SK-N-DZ (cell line): ENCODE data around the gene ARHGDIA.

Experiments used
- DNase-seq: peaks from one replicate; pipeline ENCODE4 v3.0.0-alpha.2; 2015; ENCODE audit warnings: low spot score

Gene ARHGDIA

DNA sequence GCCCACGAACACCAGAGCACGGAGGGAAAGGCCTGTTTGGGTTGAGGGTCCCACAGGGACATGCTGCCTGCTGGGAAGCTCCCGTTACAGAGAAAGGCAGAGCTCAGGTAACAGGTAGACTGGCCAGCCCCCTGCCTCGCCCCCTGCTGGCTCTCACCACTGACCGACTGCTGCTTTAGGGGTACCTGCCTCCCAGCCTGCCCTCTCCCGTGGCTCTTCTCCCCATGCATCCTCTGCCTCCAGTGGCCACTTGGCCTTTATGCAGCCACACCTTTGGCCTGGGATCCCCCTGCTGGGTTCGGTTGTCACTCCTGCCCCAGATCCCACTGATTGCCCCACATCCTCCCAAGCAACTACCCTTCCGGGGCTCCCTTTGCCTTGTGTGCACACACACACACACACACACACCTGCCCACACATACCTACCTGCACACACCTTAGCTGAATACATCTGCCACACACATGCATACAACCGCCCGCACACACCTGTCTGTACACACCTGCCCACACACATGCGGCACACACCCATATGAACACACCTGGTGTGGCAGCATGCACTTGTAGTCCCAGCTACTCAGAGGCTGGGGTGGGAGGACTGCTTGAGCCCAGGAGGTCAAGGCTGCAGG, 45.2 kb downstream of the ARHGDIA start:
- no peak for DNase-seq

DNA sequence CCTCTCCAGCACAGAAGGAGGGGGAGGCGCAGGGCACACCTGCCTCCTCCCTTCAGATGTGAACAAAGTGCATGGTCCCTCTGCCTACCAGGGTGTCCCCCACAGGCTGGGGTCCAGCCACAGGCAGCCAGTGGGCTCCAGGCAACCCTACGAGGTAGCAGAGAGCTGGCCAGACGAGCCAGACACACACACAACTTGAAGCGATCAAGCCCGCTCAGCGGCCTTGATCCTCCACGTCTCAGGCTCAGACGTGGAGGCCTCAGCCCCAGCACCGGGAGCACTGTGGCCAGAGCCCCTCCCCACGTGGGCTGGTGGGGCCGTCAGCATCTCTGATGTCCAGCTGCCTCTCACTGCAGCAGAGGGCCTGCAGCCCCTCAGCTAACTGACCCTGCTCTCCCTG, 46.5 kb downstream of the ARHGDIA start:
- no peak for DNase-seq

DNA sequence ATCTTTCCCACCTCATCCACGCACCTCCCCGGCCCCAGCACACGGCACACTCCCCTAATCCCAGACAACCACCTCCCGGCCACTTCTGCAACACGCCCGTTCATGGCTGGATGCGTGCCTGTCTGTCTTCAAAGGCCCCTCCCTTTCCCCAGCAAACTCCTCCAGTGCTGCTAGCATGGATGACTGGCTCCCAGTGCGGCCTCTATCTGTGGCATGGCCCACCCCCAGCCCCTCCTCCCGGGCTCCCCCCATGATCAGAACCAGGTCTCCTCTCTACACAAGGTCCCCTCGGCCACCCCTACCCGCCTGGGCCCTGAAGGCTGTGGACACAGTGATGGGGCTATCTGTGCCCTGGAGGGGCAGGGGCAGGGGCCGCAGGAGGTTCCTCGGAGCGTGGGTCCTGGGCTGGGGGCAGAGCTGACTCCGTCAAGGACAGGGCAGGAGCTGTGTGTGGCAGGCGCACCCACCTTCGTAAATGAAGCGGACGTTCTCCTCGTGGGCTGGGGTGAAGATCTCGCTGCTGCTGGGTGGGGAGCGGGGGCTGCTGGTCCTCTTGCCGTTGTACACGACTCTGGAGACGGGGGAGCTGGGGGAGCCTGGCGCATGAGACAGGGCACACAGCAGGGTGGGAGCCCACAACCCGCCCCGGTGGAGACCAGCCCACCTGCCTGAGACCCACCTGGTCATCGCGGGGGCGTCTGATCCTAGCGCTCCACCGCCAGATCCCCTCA, 47.2 kb downstream of the ARHGDIA start:
- DNase-seq, result no peak

DNA sequence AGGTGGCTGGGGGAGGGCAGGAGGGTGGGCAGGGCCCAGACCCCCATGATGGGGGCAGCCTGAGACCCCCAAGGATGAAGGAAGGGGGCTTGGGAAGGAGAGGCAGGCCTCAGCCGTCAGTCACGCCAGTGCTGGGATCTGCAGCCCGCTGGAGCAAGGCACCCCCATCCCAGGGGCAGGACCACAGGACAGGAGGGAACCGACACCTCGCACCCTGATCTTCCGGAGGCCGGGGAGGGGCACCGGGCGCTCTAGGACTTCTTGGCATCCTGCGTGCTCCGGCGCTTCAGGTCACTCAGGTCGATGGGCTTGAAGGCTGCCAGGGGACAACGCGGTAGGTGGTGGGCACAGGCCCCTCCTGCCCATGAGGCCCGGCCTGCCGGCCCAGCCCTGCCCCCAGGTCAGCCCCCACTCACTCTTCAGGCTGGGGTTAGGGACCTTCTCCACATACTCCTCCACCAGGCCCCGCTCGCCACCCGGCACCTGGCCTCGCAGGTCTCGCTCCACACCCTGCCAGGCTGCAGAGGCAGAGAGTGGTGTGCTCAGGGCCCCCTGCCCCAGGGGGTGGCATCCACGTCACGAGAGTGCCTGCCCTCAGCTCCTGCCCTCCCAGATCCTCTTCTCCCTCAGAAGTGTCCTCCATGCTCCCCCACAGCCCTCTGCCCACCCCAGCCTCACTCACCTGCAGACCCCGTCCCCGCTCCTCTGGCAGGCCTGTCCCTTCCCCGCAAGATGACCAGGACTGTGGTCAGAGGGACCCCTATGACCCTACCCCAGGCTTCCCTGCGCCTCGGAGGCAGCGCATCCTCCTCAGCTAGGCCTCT, 47.9 kb downstream of the ARHGDIA start:
- no peak for DNase-seq

DNA sequence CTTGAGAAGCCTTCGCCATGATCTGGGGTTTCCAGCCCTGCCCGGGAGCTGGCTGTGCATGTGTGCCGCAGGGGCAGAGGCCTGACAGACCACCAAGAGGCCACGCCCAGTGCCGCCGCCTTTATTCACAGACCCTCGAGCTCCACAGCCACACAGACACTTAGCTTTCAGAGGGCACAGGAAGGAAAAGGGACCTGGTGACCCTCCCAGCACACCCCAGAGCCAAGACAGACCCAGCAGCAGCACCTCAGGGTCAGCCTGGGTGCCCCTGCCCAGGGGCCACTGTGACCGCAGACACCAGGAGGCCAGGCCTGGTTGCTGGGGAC, 48.9 kb downstream of the ARHGDIA start:
- no peak for DNase-seq

DNA sequence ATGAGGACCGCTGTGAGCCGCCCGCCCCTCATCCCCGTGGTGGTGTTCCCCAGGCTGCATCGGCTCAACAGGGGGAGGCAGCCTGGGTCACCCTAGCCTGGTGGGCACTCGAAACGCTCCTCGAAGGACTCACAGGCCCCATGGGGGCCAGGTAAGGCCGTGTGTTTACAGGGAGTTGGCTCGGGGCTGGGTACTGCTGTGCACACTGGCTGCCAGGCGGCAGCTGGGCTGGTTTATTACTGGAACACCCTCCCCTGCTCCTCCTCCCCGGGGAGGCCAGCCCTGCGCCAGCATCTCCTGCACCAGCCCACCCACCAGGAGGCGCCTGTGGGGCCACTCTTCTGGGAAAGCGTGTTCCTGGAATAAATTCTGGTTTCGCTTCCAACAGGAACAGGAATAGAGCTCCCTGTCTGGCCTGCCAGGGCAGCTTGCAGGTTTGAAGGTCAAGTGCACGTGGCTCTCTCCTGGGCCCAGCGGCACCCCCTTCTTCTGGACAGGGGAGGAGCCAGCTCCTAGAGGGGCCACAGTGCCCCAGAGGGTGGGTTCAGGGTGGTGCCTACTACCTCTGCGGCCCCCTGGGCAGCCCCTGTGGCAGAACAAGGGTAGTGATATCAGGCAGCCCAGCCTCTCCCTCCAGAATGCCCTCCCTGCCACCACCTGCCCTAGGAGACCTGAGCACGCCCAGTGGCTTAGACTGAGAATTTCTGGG, 49.4 kb downstream of the ARHGDIA start:
- DNase-seq, result peak; percentile 73

DNA sequence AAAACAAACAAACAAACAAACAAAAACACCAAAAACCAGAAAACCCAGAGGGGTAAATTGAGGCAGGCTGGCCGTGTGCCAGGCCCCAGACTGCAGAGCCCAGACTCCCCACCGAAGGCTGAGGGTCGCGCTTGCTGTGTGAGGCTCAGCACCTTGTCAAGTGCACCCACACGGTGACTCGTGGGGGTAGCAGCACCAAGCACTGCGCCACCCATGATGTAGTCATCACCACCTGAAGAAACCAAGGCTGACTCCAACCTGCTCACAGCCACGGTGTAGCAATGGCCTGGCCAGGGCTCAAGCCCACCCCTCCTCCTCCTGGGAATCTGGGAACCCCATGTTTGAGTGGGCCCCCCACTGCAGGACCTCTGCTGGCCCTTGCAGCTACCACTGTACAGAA, 50.0 kb downstream of the ARHGDIA start:
- no peak for DNase-seq

DNA sequence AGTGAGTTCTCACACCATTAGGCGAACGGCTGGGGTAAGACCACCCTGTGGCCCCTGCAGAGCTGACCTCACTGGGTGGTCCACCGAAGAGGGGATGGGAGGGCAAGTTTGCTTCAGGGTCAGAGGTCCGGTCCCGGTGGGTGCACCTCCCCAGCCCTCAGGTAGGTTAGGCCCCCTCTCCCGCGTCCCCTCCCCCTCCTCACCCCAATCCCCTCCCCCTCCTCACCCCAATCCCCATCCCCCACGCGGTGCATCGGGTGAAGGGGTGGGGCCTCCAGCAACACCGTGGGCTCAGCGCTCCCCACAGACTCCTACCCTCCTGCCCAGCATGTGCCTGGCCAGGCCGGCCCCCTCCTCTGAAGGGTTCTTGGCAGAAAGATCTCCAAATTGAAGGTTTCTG, 51.4 kb downstream of the ARHGDIA start:
- DNase-seq, result no peak

DNA sequence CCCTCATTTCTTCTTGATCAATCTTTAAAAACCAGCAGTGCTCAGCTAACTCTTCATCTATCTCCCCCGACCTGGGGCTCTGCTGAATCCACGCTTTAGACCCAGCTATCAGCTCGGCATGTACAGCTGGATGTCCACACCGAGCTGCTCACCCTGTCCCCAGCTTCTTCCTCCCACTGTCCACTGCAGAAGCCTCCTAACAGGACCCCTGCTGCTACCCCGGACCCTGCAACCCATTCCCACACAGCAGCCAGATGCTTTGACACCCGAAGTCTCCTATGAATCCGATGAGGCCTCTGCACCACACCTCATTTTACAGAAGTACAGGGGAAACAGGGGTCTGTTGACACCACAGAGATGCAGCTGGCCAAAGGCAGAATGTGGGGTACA, 53.4 kb downstream of the ARHGDIA start:
- DNase-seq, result no peak
